NCI-H2227 (cell line): ENCODE measurements around the gene VPS4B.
"Not testable (repeated sequence)": the region's sequence is repeated elsewhere in the genome, so short reads cannot be mapped to it uniquely, and the experiment has no call there.

Experiments
- DNase-seq: peaks from one replicate; lab custom pipeline; 2025; ENCODE audit not compliant: unreplicated experiment; lab: John Stamatoyannopoulos, UW

VPS4B gene

DNA sequence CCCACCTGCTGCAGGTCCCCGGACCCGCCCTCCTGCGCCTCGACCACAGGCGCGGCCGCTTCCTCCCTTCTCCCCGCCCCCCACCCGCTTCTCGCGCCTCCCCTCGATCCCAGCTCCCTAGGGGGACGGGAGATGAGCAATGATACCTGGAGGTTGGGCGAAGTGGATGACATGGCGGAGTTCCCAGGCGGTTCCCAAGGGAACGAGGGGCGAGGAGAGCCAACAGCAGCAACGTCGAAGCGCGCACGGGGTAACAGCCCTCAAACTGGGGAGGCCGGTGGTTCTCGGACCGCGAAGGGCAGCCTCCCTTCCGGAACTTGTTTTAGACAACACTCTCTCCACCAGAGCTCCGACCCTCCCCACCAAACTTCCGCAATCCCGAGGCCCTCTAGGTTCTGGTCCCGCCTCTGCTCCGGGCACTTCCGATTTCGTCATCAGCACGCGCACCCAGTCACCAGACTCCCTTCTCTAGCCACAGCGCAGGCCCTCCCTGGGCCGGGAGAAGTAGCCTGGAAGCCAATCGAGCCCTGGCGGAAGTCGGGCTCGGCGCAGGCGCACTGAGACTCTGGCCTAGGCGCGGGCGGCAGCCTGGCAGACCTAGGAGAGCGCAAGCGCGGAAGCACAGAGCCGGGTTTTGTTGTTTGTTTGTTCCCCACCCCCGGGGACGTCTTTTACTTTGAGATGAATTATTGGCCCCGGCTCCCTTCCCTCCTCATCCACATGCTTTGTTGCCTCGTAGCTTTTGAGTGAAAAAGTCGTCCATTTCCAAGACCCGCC lies at the start of gene VPS4B:
TSS of gene VPS4B (minus strand) at position 390 of the 777 bp plus-strand sequence. CDS start at position 173, 217 bp downstream.
- peak; percentile 100 for DNase-seq

GRCh38 chr18:63470751-63471150 lies 48.5 kb upstream of the VPS4B start:
- no peak for DNase-seq

GRCh38 chr18:63468575-63468974 lies 46.3 kb upstream of the VPS4B start:
- DNase-seq, result no peak

- DNase-seq, result no peak
Observed at GRCh38 chr18:63467699-63468098, 45.4 kb upstream of the VPS4B start.

GRCh38 chr18:63465059-63465458 lies 42.8 kb upstream of the VPS4B start:
- DNase-seq, result no peak

DNA sequence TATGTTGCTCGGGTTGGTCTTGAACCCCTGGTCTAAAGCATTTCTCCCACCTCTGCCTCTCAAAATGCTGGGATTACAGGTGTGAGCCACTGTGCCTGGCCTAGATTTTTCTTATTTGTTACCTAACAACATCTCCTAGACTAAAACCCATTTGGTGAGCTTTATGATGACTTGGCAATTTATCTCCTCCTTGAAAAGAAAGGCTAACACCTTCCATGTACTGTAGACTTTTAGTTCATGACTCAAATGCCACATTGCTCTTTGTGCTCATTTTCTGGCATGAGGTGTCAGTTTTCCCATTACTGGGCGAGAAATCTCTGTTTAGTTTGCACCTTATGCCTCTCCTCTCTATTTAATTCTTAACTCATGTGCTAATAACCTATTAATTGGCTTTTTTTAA lies 42.2 kb upstream of the VPS4B start:
- no peak for DNase-seq

DNA sequence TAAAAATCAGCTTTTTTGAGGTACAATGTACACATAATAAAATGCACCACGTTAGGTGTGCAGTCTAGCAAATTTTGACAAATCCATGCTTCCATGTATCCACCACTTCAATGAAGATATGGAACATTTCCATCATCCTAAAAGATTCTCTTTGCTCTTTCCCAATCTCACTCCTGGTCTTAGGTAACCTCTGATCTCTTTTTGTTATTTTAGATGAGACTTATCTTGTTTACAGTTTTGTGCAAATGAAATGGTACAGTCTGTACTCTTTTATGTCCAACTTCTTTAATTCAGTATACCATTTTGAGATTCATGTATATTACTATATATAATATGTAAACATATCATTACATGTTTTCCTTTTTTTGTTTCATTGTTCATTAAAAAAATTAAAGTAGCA lies 38.1 kb upstream of the VPS4B start:
- no peak for DNase-seq

- no peak for DNase-seq
Observed at GRCh38 chr18:63457977-63458376, 35.7 kb upstream of the VPS4B start.

- no peak for DNase-seq
Observed at GRCh38 chr18:63454497-63454896, 32.2 kb upstream of the VPS4B start.

DNA sequence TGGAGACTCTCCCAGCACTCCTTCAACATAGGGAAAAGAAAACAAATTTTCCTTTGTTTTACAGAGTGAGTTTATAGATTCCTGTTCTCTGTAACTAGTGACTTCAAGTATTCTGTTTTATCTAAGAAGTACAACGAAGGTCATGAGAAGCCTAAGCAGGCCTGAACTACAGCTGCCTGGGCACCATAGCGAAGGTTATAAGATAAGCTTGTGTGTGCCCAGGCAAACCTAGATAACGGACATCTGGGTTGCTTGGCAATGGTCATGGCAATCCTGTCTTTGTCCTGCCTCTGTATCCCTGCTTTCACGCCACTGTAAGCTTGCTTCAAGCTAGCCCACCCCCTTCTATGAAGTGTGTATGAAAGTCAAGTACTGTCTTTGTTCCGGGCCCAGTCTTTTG lies 30.5 kb upstream of the VPS4B start:
- DNase-seq, result not testable (repeated sequence)

DNA sequence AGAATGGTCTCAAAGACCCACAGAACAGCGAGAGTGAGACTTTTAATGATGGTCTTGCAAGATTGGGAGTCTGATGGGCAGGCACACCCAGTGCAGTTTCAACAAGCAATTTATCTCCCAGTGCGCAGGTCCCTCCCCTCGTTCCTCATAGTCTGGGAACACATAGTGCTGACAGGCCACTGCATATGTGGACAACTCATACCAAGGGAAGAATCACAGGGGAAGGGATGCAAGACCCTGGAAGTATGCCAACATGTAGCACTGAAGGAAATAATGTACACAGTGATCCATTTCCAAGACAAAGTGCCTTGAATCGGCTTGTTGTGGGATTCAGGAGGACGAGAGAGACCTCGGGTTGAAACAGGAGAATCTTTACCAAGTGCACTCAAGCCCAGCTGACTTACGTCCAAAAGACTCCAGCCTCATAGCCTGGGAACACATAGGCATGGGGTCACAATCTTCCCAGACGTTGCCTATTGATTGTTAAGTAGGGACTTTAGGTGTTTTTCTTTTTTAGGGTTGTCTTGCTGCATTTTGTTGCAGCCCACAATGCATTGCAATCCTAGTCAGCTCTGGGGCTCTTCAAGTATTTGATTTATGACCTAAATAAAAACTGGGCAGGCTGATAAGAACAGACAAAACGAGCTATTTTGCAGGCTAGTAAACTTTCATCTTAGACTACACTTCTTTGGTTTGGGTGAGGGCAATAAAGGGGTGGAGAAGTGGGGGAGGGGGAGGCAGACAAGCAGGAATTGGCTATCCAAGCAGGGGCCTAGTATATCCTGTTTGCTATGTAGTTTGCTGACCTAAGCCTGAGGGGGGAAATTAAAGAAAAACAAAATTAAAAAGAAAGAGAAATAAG lies 29.8 kb upstream of the VPS4B start:
- no peak for DNase-seq

GRCh38 chr18:63449426-63449825 lies 27.1 kb upstream of the VPS4B start:
- DNase-seq, result no peak

DNA sequence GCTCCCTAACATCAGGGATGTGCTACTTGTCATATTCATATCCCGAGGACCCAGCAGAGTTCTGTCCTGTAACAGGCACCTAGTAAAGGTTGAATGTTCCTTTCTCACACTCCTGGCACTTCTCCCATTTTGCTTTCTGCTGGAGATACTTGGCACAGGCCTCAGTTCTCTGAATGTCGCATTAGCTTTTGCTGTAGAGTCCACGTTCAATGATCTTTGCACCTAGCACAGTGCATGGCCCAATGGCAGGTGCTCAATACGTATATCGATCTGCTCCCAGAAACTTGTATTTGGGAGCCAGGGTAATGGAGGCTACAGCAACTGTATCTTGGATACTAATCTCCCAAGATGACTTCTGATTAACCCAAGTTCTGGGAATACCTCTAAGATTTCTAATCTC lies 24.8 kb upstream of the VPS4B start:
- DNase-seq, result no peak

DNA sequence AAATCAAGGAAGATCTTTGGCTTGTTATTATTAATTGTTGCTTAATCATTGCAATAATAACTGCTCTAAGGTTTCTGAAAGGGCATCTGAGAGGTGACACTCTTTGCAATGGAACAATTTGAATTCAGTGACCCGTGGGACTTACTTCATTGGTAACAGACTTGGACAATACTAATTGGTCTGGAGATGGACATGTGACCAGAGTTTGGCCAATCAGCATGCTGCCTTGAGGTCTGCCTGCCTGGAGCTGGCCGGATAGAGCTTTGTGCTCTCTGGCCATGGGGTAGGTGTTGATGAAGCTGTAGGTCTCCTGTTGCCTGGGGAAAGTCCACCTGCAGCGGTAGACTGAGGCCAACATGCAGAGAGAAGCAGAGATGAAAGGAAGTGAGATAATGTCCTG lies 24.0 kb upstream of the VPS4B start:
- no peak for DNase-seq

- DNase-seq, result no peak
Observed at GRCh38 chr18:63445037-63445436, 22.8 kb upstream of the VPS4B start.

DNA sequence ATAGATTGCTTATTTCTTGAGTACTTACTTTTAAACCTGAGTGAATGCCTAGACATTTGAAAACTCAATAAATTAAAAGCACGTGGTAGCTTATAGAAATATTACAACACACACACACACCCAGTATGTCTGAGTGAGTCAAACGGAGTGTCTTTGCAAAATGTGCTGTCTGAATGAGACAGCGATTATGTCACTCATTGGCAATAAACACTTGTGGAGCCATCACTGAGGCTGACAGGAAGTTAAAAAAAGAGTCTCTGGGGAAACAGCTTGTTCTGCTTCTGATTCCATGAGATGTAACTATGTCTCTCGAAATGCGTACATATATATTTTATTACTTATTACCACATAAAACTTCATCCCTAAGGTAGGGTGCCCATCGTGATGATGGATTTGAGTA lies 22.3 kb upstream of the VPS4B start:
- no peak for DNase-seq

DNA sequence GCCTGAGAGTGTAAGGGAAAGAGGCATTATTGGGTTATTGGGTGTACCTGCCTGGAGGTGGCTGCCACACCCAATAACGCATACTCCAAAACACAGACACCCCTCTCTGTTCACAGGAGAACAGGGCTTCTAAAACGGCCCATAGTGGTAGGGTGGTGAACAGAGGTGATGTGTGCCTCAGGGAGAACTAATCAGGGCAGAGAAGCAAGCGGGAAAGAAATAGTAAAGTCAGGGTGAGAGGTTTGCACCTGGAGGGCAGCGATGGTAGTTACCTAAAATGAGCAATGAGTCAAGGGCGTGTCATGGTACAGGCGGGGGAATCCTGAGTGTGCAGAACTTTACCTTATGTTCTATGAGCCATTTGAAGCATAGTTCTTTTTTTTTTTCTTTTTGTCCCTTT lies 21.6 kb upstream of the VPS4B start:
- no peak for DNase-seq

DNA sequence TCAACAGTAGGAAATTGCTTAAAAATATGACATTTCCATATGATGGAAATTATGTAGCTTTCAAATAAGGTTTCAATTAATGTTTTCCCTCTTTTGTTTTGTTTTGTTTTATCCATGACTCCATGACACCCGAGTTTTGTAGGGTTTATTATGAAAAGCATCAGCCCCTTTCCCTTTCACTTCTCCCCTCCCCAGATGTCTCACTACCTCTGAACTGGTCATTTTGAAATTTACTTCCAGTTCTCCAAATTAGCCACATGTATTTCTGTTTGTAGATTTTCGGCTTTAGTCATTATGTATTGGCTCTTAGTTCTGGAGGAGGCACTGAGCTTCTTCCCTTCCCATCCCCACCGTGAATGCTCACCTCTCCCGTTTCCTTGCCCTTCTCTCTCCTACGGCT lies 18.6 kb upstream of the VPS4B start:
- DNase-seq, result no peak

DNA sequence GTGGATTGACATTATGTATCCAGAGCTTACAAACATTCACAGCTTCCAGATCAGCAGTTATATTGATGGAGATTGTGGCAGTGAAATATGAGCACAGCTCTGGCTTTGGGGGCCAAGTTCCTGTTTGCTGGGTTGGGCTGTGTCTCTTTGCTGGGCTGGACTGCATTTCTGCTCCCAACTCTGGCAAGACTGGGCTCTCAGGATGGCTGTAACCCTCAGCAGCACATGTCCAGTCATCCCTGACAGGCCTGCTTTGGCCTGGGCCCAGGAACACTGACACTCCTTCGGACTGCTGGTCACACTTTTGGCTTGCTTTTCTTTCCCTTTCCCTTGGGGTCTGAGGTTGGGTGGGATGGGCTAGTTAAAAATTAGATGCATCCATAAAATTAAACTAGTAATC lies 17.9 kb upstream of the VPS4B start:
- no peak for DNase-seq

DNA sequence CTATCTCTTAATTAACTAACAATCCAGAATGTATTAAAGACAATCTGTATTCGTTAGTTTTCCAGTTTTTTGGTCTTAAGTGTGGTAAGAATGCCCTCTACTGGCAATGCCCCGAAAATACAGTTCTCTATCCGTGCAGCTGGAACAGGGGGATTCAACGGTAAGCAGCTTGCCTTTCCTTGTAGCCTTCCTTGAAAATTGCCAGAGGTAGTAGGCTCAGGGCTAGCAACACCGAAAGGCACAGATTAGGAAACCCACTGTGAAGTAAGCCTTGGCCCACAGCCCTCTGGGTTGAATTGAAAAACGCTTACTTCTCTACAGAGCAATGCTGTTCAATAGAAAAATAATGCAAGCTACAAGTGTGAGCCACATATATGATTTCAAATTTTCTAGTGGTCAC lies 17.1 kb upstream of the VPS4B start:
- peak; percentile 81 for DNase-seq

- no peak for DNase-seq
Observed at GRCh38 chr18:63438181-63438580, 15.9 kb upstream of the VPS4B start.

- no peak for DNase-seq
Observed at GRCh38 chr18:63433334-63433866, 11.1 kb upstream of the VPS4B start.
